Jurkat, Clone E6-1 (cell line): ENCODE results near the gene SUFU.
"Not testable (repeated sequence)": the region's sequence is repeated elsewhere in the genome, so short reads cannot be mapped to it uniquely, and the experiment has no call there.

Source experiments
- DNase-seq: peaks from one replicate; pipeline ENCODE4 v3.0.0-alpha.2; 2011; ENCODE audit warnings: low read depth, low spot score
- H3K4me3 ChIP-seq: 2 replicates; pipeline ENCODE4 v1.5.1; 2011; ENCODE audit warnings: mild to moderate bottlenecking, low read length, control low read depth, moderate library complexity

SUFU gene

GRCh38 chr10:102505462-102506115 lies 1.8 kb downstream of the SUFU start:
- no peak overlapping the region for H3K4me3 ChIP-seq
- DNase-seq, result no peak

- no peak for DNase-seq
- H3K4me3 ChIP-seq, result no peak overlapping the region
Measured at GRCh38 chr10:102507521-102507920, 3.7 kb downstream of the SUFU start.

- H3K4me3 ChIP-seq, result no peak overlapping the region
- DNase-seq, result no peak
Measured at GRCh38 chr10:102508506-102508905, 4.7 kb downstream of the SUFU start.

GRCh38 chr10:102509387-102509786 lies 5.6 kb downstream of the SUFU start:
- no peak for DNase-seq

GRCh38 chr10:102511583-102512274 lies 8.0 kb downstream of the SUFU start:
- no peak overlapping the region for H3K4me3 ChIP-seq
- no peak for DNase-seq

More at GRCh38 chr10:102509387-102509786, 5.6 kb downstream of the SUFU start:
- H3K4me3 ChIP-seq, result no peak overlapping the region

GRCh38 chr10:102514487-102515311 lies 10.9 kb downstream of the SUFU start:
- no peak for DNase-seq
- H3K4me3 ChIP-seq, result no peak overlapping the region

- DNase-seq, result no peak
- H3K4me3 ChIP-seq, result no peak overlapping the region
Measured at GRCh38 chr10:102515724-102516123, 12.0 kb downstream of the SUFU start.

- DNase-seq, result no peak
- H3K4me3 ChIP-seq, result no peak overlapping the region
Measured at GRCh38 chr10:102517553-102517952, 13.8 kb downstream of the SUFU start.

GRCh38 chr10:102519246-102519825 lies 15.6 kb downstream of the SUFU start:
- H3K4me3 ChIP-seq, result no peak overlapping the region
- no peak for DNase-seq

- no peak overlapping the region for H3K4me3 ChIP-seq
- DNase-seq, result no peak
Measured at GRCh38 chr10:102522874-102523249, 19.1 kb downstream of the SUFU start.

GRCh38 chr10:102523250-102524029 lies 19.7 kb downstream of the SUFU start:
- H3K4me3 ChIP-seq, result no peak overlapping the region
- no peak for DNase-seq

GRCh38 chr10:102524746-102525145 lies 21.0 kb downstream of the SUFU start:
- DNase-seq, result no peak
- no peak overlapping the region for H3K4me3 ChIP-seq

GRCh38 chr10:102527546-102527945 lies 23.8 kb downstream of the SUFU start:
- H3K4me3 ChIP-seq, result no peak overlapping the region
- no peak for DNase-seq

- no peak overlapping the region for H3K4me3 ChIP-seq
Measured at GRCh38 chr10:102534333-102534732, 30.6 kb downstream of the SUFU start.

GRCh38 chr10:102534966-102535365 lies 31.2 kb downstream of the SUFU start:
- not testable (repeated sequence) for H3K4me3 ChIP-seq, DNase-seq

More at GRCh38 chr10:102534333-102534732, 30.6 kb downstream of the SUFU start:
- no peak for DNase-seq

- no peak for DNase-seq
- H3K4me3 ChIP-seq, result no peak overlapping the region
Measured at GRCh38 chr10:102535481-102536147, 31.8 kb downstream of the SUFU start.

- no peak for DNase-seq
Measured at GRCh38 chr10:102537367-102537766, 33.6 kb downstream of the SUFU start.

GRCh38 chr10:102537948-102538347 lies 34.2 kb downstream of the SUFU start:
- no peak for DNase-seq
- H3K4me3 ChIP-seq, result no peak overlapping the region

More at GRCh38 chr10:102537367-102537766, 33.6 kb downstream of the SUFU start:
- no peak overlapping the region for H3K4me3 ChIP-seq
